ENCODE results near the gene TBXAS1. TPM values are rescaled to one million over a fixed set of nuclear protein-coding genes. Genes with fewer than 3 reads are reported as not detected.

The TBXAS1 gene
- total RNA-seq, 1 experiment from 2014 or later, result not detected

- no peak for DNase-seq (ENCODE audit: low spot score)
- in situ Hi-C loops (cut with HindIII; ENCODE audit: low sequenced_read_pairs), result no loop called here
Observed at GRCh38 chr7:139989366-139990141, 160.5 kb downstream of the TBXAS1 start.

GRCh38 chr7:139990142-139990535 lies 161.1 kb downstream of the TBXAS1 start:
- DNase-seq (ENCODE audit: low spot score), result no peak
- in situ Hi-C loops (cut with HindIII; ENCODE audit: low sequenced_read_pairs), result no loop called here

GRCh38 chr7:139990571-139991268 lies 161.7 kb downstream of the TBXAS1 start:
- in situ Hi-C loops (cut with HindIII; ENCODE audit: low sequenced_read_pairs), result no loop called here
- DNase-seq (ENCODE audit: low spot score), result no peak

GRCh38 chr7:139991269-139991666 lies 162.2 kb downstream of the TBXAS1 start:
- in situ Hi-C loops (cut with HindIII; ENCODE audit: low sequenced_read_pairs), result no loop called here
- no peak for DNase-seq (ENCODE audit: low spot score)

GRCh38 chr7:139991911-139992310 lies 162.8 kb downstream of the TBXAS1 start:
- in situ Hi-C loops (cut with HindIII; ENCODE audit: low sequenced_read_pairs), result no loop called here
- no peak for DNase-seq (ENCODE audit: low spot score)

GRCh38 chr7:139992353-139993044 lies 163.4 kb downstream of the TBXAS1 start:
- in situ Hi-C loops (cut with HindIII; ENCODE audit: low sequenced_read_pairs), result no loop called here

GRCh38 chr7:139993169-139993568 lies 164.1 kb downstream of the TBXAS1 start:
- no peak for DNase-seq (ENCODE audit: low spot score)
- in situ Hi-C loops (cut with HindIII; ENCODE audit: low sequenced_read_pairs), result no loop called here

More at GRCh38 chr7:139992353-139993044, 163.4 kb downstream of the TBXAS1 start:
- no peak for DNase-seq (ENCODE audit: low spot score)

GRCh38 chr7:139993592-139993991 lies 164.5 kb downstream of the TBXAS1 start:
- DNase-seq (ENCODE audit: low spot score), result no peak
- in situ Hi-C loops (cut with HindIII; ENCODE audit: low sequenced_read_pairs), result no loop called here

- in situ Hi-C loops (cut with HindIII; ENCODE audit: low sequenced_read_pairs), result no loop called here
- DNase-seq (ENCODE audit: low spot score), result no peak
Observed at GRCh38 chr7:139994356-139994755, 165.3 kb downstream of the TBXAS1 start.

- in situ Hi-C loops (cut with HindIII; ENCODE audit: low sequenced_read_pairs), result no loop called here
- no peak for DNase-seq (ENCODE audit: low spot score)
Observed at GRCh38 chr7:139995017-139995915, 166.2 kb downstream of the TBXAS1 start.

- no peak for DNase-seq (ENCODE audit: low spot score)
- in situ Hi-C loops (cut with HindIII; ENCODE audit: low sequenced_read_pairs), result no loop called here
Observed at GRCh38 chr7:139998572-139998971, 169.5 kb downstream of the TBXAS1 start.

GRCh38 chr7:139999516-139999915 lies 170.5 kb downstream of the TBXAS1 start:
- in situ Hi-C loops (cut with HindIII; ENCODE audit: low sequenced_read_pairs), result no loop called here
- DNase-seq (ENCODE audit: low spot score), result no peak

- DNase-seq (ENCODE audit: low spot score), result no peak
- in situ Hi-C loops (cut with HindIII; ENCODE audit: low sequenced_read_pairs), result no loop called here
Observed at GRCh38 chr7:140000666-140001268, 171.7 kb downstream of the TBXAS1 start.

- in situ Hi-C loops (cut with HindIII; ENCODE audit: low sequenced_read_pairs), result no loop called here
Observed at GRCh38 chr7:140003913-140004382, 174.9 kb downstream of the TBXAS1 start.

GRCh38 chr7:140004672-140005071 lies 175.6 kb downstream of the TBXAS1 start:
- in situ Hi-C loops (cut with HindIII; ENCODE audit: low sequenced_read_pairs), result no loop called here
- DNase-seq (ENCODE audit: low spot score), result no peak

More at GRCh38 chr7:140003913-140004382, 174.9 kb downstream of the TBXAS1 start:
- DNase-seq (ENCODE audit: low spot score), result peak; percentile 35

- in situ Hi-C loops (cut with HindIII; ENCODE audit: low sequenced_read_pairs), result no loop called here
- DNase-seq (ENCODE audit: low spot score), result no peak
Observed at GRCh38 chr7:140005341-140005740, 176.3 kb downstream of the TBXAS1 start.

- no peak for DNase-seq (ENCODE audit: low spot score)
- in situ Hi-C loops (cut with HindIII; ENCODE audit: low sequenced_read_pairs), result no loop called here
Observed at GRCh38 chr7:140005754-140006503, 176.9 kb downstream of the TBXAS1 start.

- no peak for DNase-seq (ENCODE audit: low spot score)
- in situ Hi-C loops (cut with HindIII; ENCODE audit: low sequenced_read_pairs), result no loop called here
Observed at GRCh38 chr7:140006600-140006999, 177.5 kb downstream of the TBXAS1 start.

Data from G401 (cell line).